Endothelial cell of umbilical vein (primary cell): ENCODE measurements around the gene TSHZ3. TPM values are rescaled to one million over a fixed set of nuclear protein-coding genes. Genes with fewer than 3 reads are reported as not detected.

Experiments used
- BruUV-seq: library from RNA; stranded (reverse); fragments of 400-500 nt; replicated peaks from 2 replicates; lab custom pipeline; 2021; lab: Mats Ljungman, UMichigan
- CTCF ChIA-PET: fragments of 300-600, 350-600 bp; sonication (Branson Sonifier 250); formaldehyde crosslinking; loops from one replicate; lab custom pipeline; 2021; ENCODE audit warnings: antibody characterized with exemption, inconsistent platforms; lab: Charles Lee
- POLR2A ChIA-PET: fragments of 300-600, 350-600 bp; sonication (Branson Sonifier 250); formaldehyde crosslinking; loops from one replicate; lab custom pipeline; 2021; ENCODE audit warnings: antibody characterized with exemption, inconsistent platforms; lab: Charles Lee
- DNase-seq: peaks from one replicate; pipeline ENCODE4 v3.0.0-alpha.2; 2011; ENCODE audit warnings: low read depth, low spot score
- FAIRE-seq: peaks from 2 replicates; lab custom pipeline; 2011; peaks lifted over from hg19 to GRCh38; lab: Jason Lieb, UNC
- H2AFZ ChIP-seq: 2 replicates; pipeline ENCODE4 v1.6.0; 2012; ENCODE audit warnings: low read depth, low read length, control low read depth, inconsistent platforms
- H3K27ac ChIP-seq: 2 replicates; pipeline ENCODE4 v1.5.1; 2011; ENCODE audit warnings: low read depth, mild to moderate bottlenecking, control low read depth, low read length, moderate library complexity; ENCODE audit not compliant: insufficient read depth
- H3K27me3 ChIP-seq, 2 experiments: 2 replicates each; pipeline versions ENCODE4 v1.6.0 to v1.6.1; 2011; ENCODE audit warnings: low read length in 2 of 2, mixed read lengths in 1 of 2; ENCODE audit not compliant: control insufficient read depth in 2 of 2, insufficient read depth in 2 of 2
- H3K36me3 ChIP-seq, 2 experiments: 2 replicates in 1 of 2; 3 replicates in 1 of 2; pipeline ENCODE4 v1.5.1; 2011; ENCODE audit warnings: low read length in 2 of 2, mild to moderate bottlenecking in 1 of 2, moderate library complexity in 1 of 2; ENCODE audit not compliant: control insufficient read depth in 2 of 2, insufficient read depth in 2 of 2; ENCODE audit errors: extremely low read depth in 1 of 2
- H3K4me1 ChIP-seq: 3 replicates; pipeline ENCODE4 v1.5.1; 2011; ENCODE audit warnings: mild to moderate bottlenecking, low read length; ENCODE audit not compliant: control insufficient read depth, insufficient read depth; ENCODE audit errors: extremely low read depth
- H3K4me2 ChIP-seq: 2 replicates; pipeline ENCODE4 v1.6.1; 2011; ENCODE audit warnings: low read length, control low read depth, mixed read lengths; ENCODE audit not compliant: insufficient read depth
- H3K4me3 ChIP-seq, 3 experiments: fragments of 200-600 bp in 1 of 3; sonication (generic), shearing (Covaris generic) in 1 of 3; replicated peaks in 1 of 3; 2 replicates each; pipeline ENCODE4 v1.5.1; 2011 to 2016; ENCODE audit warnings: control low read depth in 3 of 3, low read length in 3 of 3, mild to moderate bottlenecking in 2 of 3, inconsistent platforms in 1 of 3, low read depth in 1 of 3, moderate library complexity in 1 of 3; ENCODE audit not compliant: insufficient read depth in 1 of 3
- H3K79me2 ChIP-seq: 2 replicates; pipeline ENCODE4 v1.6.0; 2012; ENCODE audit warnings: low read length, inconsistent platforms; ENCODE audit not compliant: control insufficient read depth, insufficient read depth
- H3K9ac ChIP-seq: replicated peaks from 2 replicates; pipeline ENCODE3; 2011; ENCODE audit warnings: low read length, control low read depth; ENCODE audit not compliant: insufficient read depth; ENCODE audit errors: extremely low read depth
- H3K9me1 ChIP-seq: replicated peaks from 3 replicates; pipeline ENCODE4 v1.6.0; 2011; ENCODE audit warnings: mild to moderate bottlenecking, low read length; ENCODE audit not compliant: control insufficient read depth, insufficient read depth; ENCODE audit errors: extremely low read depth
- H3K9me3 ChIP-seq: replicated peaks from 2 replicates; pipeline ENCODE4 v1.5.1; 2012; ENCODE audit warnings: low read length, inconsistent platforms; ENCODE audit not compliant: control insufficient read depth, insufficient read depth
- H4K20me1 ChIP-seq: replicated peaks from 2 replicates; pipeline ENCODE3; 2011; ENCODE audit warnings: mild to moderate bottlenecking, low read length; ENCODE audit not compliant: control insufficient read depth, insufficient read depth; ENCODE audit errors: extremely low read depth
- EZH2 ChIP-seq: IDR thresholded peaks from 2 replicates; pipeline ENCODE4 v1.6.1; 2012; ENCODE audit warnings: borderline replicate concordance, low read depth, mild to moderate bottlenecking, moderate library complexity, low read length, inconsistent platforms; ENCODE audit not compliant: severe bottlenecking
- FOS ChIP-seq: IDR thresholded peaks from 2 replicates; pipeline ENCODE4 v1.6.1; 2011; ENCODE audit warnings: mild to moderate bottlenecking, low read length, moderate library complexity, borderline replicate concordance; ENCODE audit not compliant: insufficient read depth
- GATA2 ChIP-seq: IDR thresholded peaks from 2 replicates; pipeline ENCODE4 v1.7.0; 2011; ENCODE audit warnings: low read depth, mild to moderate bottlenecking, moderate library complexity, mixed read lengths, low read length; ENCODE audit not compliant: insufficient read length, insufficient read depth
- JUN ChIP-seq: IDR thresholded peaks from 2 replicates; pipeline ENCODE4 v1.6.1; 2011; ENCODE audit warnings: borderline replicate concordance, low read depth; ENCODE audit not compliant: insufficient read length, insufficient read depth
- MYC ChIP-seq: IDR thresholded peaks from one replicate; pipeline ENCODE4 v1.6.1; 2011; ENCODE audit warnings: mild to moderate bottlenecking, low read depth, low read length
- POLR2A ChIP-seq: IDR thresholded peaks from 2 replicates; pipeline ENCODE4 v1.6.1; 2012; ENCODE audit warnings: low read depth, mild to moderate bottlenecking, control low read depth, low read length
- POLR2AphosphoS5 ChIP-seq: IDR thresholded peaks from 2 replicates; pipeline ENCODE4 v1.6.1; 2012; ENCODE audit warnings: low read depth, mild to moderate bottlenecking, control low read depth, low read length, moderate library complexity; ENCODE audit not compliant: insufficient read depth
- dilution Hi-C: fragments of 300-500 bp; cut with MboI; formaldehyde crosslinking; loops from one replicate; pipeline ENCODE4 v1.15.0; 2019; ENCODE audit warnings: low sequenced_read_pairs; ENCODE audit not compliant: extremely low pct_ligation_motif_present
- intact Hi-C: fragments of 100-400 bp; cut with micrococcal nuclease; formaldehyde crosslinking; loops from one replicate; pipeline ENCODE4 v1.10.0; 2022
- polyA plus RNA-seq, 4 experiments: library from polyadenylated mRNA; depleted of rRNA in 3 of 4; stranded (reverse) in 3 of 4; unstranded in 1 of 4; fragments of >200 nt; gene quantifications; 2 replicates each; pipeline versions ENCODE4 v1.2.1 to v1.2.3, GENCODE V29; 2011 to 2012; ENCODE audit warnings: missing spikeins in 1 of 4
- total RNA-seq: library from RNA; stranded (reverse); gene quantifications from 2 replicates; pipeline ENCODE4 v1.2.3, GENCODE V29; 2021
- TF ChIP-seq, protein P1 (sequence below), 2 donors: IDR thresholded peaks; 1 replicate in 1 of 2; 2 replicates in 1 of 2; pipeline ENCODE4 v1.5.1; 2011; ENCODE audit warnings: low read length in 2 of 2, mild to moderate bottlenecking in 2 of 2, moderate library complexity in 2 of 2, control low read depth in 1 of 2, inconsistent platforms in 1 of 2, low read depth in 1 of 2; ENCODE audit not compliant: insufficient read depth in 1 of 2; ENCODE audit errors: extremely low read depth in 1 of 2
- TF ChIP-seq, protein P2 (sequence below): IDR thresholded peaks from 2 replicates; pipeline ENCODE4 v1.6.1; 2011; ENCODE audit not compliant: insufficient read depth, insufficient read length

The TSHZ3 gene
- total and polyA plus RNA-seq, 2 donors (not counting 3 experiments of a cell fraction or from before 2014, with no cell fraction given): 1.2 to 6.2 TPM

DNA sequence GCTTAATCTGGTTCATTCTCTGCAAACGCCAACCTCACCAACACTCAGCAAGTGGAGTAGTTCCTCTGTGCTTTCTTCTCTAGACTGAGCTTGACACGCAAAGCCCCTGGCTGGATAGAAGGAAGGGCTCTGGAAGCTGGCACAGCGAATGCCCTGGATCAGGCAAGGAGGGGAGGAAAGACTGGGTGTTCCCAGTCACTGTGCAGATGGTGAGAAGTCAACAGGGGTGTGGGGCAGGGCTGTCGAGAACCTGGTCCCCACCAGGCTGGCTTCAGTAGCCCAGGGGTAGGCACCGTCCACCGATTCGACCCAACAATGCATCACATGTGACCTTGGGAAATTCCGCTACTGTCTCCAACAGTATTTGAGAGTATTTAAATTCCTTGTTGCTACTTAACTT lies 65.5 kb downstream of the TSHZ3 start:
- no peak overlapping the region for H3K4me2 ChIP-seq
- H3K4me3 ChIP-seq: no peak overlapping the region
- H3K4me1 ChIP-seq: no peaks in the 10 kb centered on the region
- H3K9me1 ChIP-seq: no peaks in the 10 kb centered on the region
- H3K27ac ChIP-seq: no peak overlapping the region
- BruUV-seq: no TSS peak
- H4K20me1 ChIP-seq: no peaks in the 10 kb centered on the region
- no peak for DNase-seq
- no peaks in the 10 kb centered on the region for H3K79me2 ChIP-seq
- ChIA-PET POLR2A (no interaction called here), CTCF (no interaction called here)
- H3K27me3 ChIP-seq: no peaks in the 10 kb centered on the region
- dilution Hi-C loops (no loop called here), intact Hi-C loops (no loop called here)
- H3K9ac ChIP-seq: no peak overlapping the region
- H2AFZ ChIP-seq: no peak overlapping the region
- no peaks in the 10 kb centered on the region for H3K36me3 ChIP-seq
- no peaks in the 10 kb centered on the region for H3K9me3 ChIP-seq
- no peak for FAIRE-seq
- TF ChIP-seq, protein P1, sequence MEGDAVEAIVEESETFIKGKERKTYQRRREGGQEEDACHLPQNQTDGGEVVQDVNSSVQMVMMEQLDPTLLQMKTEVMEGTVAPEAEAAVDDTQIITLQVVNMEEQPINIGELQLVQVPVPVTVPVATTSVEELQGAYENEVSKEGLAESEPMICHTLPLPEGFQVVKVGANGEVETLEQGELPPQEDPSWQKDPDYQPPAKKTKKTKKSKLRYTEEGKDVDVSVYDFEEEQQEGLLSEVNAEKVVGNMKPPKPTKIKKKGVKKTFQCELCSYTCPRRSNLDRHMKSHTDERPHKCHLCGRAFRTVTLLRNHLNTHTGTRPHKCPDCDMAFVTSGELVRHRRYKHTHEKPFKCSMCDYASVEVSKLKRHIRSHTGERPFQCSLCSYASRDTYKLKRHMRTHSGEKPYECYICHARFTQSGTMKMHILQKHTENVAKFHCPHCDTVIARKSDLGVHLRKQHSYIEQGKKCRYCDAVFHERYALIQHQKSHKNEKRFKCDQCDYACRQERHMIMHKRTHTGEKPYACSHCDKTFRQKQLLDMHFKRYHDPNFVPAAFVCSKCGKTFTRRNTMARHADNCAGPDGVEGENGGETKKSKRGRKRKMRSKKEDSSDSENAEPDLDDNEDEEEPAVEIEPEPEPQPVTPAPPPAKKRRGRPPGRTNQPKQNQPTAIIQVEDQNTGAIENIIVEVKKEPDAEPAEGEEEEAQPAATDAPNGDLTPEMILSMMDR (IDR thresholded peaks at IDR 0.05; ENCODE audit: extremely low read depth in 1 of 2, insufficient read depth in 1 of 2, low read depth in 1 of 2, low read length in 2 of 2): no peak

- H3K4me1 ChIP-seq: no peaks in the 10 kb centered on the region
- H3K9ac ChIP-seq: no peak overlapping the region
- H3K27ac ChIP-seq: no peak overlapping the region
- DNase-seq: no peak
- no peaks in the 10 kb centered on the region for H3K79me2 ChIP-seq
- CTCF ChIA-PET: no interaction called here
- intact Hi-C loops (no loop called here), dilution Hi-C loops (no loop called here)
- POLR2A ChIA-PET: no interaction called here
- no peak for FAIRE-seq
- H3K4me2 ChIP-seq: no peak overlapping the region
- no TSS peak for BruUV-seq
- TF ChIP-seq FOS (no peak), JUN (no peak), EZH2 (no peak), MYC (no peak), POLR2A (no peak), GATA2 (no peak), POLR2AphosphoS5 (no peak)
- TF ChIP-seq, protein P1 (IDR thresholded peaks at IDR 0.05; ENCODE audit: extremely low read depth in 1 of 2, insufficient read depth in 1 of 2, low read depth in 1 of 2, low read length in 2 of 2): no peak
- TF ChIP-seq, protein P2, sequence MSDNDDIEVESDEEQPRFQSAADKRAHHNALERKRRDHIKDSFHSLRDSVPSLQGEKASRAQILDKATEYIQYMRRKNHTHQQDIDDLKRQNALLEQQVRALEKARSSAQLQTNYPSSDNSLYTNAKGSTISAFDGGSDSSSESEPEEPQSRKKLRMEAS: no peak
- H3K36me3 ChIP-seq: no peaks in the 10 kb centered on the region
- no peaks in the 10 kb centered on the region for H3K9me3 ChIP-seq
- no peaks in the 10 kb centered on the region for H3K27me3 ChIP-seq
- no peak overlapping the region for H3K4me3 ChIP-seq
- no peak overlapping the region for H2AFZ ChIP-seq
- H4K20me1 ChIP-seq: no peaks in the 10 kb centered on the region
- no peaks in the 10 kb centered on the region for H3K9me1 ChIP-seq
Measured at GRCh38 chr19:31282346-31282745, 66.9 kb downstream of the TSHZ3 start.
